ENCODE data around the gene POLR2L.

POLR2L gene

GRCh38 chr11:833114-833791 is 9.1 kb downstream of the POLR2L start:
- H3K4me1 Mint-ChIP-seq (ENCODE audit: low read depth): peaks cover 6% of the 10 kb centered on the region
- H3K4me3 Mint-ChIP-seq: peak overlapping the region; percentile 60
- H3K27me3 Mint-ChIP-seq (ENCODE audit: low read depth): peaks cover 30% of the 10 kb centered on the region
- peak; percentile 52 for DNase-seq (ENCODE audit: low spot score)
- H3K9me3 Mint-ChIP-seq: no peaks in the 10 kb centered on the region
- H3K36me3 Mint-ChIP-seq (ENCODE audit: low read depth): peaks cover 3% of the 10 kb centered on the region
- H3K27ac Mint-ChIP-seq: no peak overlapping the region

DNA sequence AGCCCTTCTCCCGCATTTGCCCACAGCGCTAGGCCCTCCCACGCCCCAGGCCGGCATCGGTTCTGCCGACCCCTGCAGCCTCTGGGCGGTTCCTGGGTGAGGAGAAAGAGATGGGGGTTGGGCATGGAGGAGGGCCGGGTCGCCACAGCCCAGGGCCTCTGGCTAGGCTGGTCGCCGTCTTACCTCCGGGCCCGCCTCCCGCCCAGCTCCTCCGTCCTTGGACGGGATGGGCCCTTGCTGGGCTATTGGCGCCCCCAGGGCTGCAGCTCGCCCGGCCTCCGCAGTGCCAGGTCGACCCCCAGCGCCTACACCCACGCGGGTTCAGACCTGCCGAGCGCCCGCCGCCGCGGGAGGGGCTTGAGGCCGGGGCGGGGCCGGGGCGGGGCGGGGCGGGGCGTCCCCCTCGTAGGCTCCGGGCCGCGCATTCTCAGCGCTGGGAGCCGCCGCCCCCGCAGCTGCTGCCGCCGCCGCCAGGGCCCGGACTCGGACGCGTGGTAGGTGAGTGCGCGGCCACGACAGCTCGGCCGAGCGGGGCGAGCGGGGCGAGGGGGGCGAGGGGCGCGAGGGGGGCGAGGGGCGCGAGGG is 9.7 kb downstream of the POLR2L start, which contains the start of gene CD151:
TSS of gene CD151 (plus strand) at position 424 of the 585 bp plus-strand sequence. CDS start 3,118 bp downstream, outside the sequence.
- Mint-ChIP-seq H3K4me3 (peak within 1 kb of the TSS; percentile 60), H3K4me1 (ENCODE audit: low read depth) (peaks cover 12% of the 10 kb centered on the region), H3K27ac (no peak within 1 kb of the TSS), H3K27me3 (ENCODE audit: low read depth) (peaks cover 36% of the 10 kb centered on the region), H3K36me3 (ENCODE audit: low read depth) (peaks cover 3% of the 10 kb centered on the region), H3K9me3 (no peaks in the 10 kb centered on the region)
- DNase-seq (ENCODE audit: low spot score): peak; percentile 62

DNA sequence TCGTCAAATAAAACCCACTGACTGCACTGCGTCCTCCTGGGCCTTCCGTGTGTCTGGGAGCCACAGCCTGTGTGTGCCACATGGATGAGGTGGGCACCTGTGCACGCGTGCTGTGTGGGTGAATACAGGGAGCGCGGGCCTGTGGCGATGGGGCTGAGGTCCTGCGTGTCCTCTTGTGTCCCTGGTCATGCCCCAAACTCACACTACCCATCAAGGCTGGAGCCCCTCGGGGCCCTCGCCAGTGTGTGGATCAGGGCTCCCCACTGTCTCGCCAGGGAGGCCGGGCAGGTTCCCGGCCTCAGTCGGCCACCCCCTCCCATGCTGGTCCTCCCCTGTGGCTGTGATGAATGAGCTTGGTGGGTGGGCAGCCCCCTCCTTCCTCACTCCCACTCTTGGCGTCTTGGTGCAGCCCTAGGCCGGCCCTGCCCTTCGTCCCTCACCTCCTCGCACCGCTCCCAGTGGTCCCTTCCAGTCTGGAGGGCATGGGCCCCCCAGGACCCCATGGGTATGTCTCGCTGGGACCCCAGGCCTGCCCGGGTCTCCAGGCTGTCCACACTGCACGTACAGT is 10.3 kb downstream of the POLR2L start:
- H3K36me3 Mint-ChIP-seq (ENCODE audit: low read depth): no peaks in the 10 kb centered on the region
- H3K9me3 Mint-ChIP-seq: no peaks in the 10 kb centered on the region
- H3K27me3 Mint-ChIP-seq (ENCODE audit: low read depth): peaks cover 37% of the 10 kb centered on the region
- peaks cover 14% of the 10 kb centered on the region for H3K4me1 Mint-ChIP-seq (ENCODE audit: low read depth)
- DNase-seq (ENCODE audit: low spot score): no peak
- no peak overlapping the region for H3K27ac Mint-ChIP-seq
- peak overlapping the region; percentile 32 for H3K4me3 Mint-ChIP-seq

DNA sequence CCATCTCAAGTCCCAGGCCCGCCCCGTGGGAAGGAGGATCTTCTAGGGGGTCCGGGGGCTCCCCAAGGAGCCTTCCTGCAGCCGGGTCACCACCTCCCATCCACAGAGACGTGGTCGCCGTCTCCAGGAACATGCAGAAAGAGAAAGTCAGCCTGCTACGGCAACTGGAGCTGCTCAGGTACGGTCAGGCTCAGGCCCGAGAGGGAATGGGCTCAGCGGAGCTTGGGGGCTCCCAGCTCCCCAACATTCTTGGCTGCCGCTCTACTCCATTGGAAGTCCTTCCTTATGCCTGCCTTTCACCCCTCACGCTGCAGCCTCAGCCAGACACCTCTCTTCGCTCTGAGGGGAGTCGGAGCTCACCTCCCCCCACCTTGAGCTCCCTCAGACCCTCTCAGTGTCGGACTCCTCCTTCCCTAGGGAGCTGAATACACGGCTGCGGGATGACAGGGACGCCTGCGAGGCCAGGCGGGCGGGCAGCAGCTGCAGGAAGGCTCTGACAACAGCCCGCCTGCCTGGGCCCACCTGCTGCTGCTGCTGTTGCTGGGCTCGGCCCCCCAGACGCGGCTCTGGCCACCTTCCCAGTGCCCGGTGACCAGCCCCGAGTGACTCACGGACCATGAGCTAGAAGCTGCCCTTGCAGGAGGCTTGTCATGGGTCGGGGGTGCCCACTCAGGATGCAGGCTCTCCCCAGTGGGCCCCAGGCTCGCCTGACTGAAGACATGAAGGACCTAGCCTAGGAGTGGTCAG is 11.0 kb downstream of the POLR2L start:
- Mint-ChIP-seq H3K4me3 (peak overlapping the region; percentile 38), H3K27me3 (ENCODE audit: low read depth) (peaks cover 37% of the 10 kb centered on the region), H3K4me1 (ENCODE audit: low read depth) (peaks cover 14% of the 10 kb centered on the region), H3K9me3 (no peaks in the 10 kb centered on the region), H3K36me3 (ENCODE audit: low read depth) (no peaks in the 10 kb centered on the region), H3K27ac (no peak overlapping the region)
- DNase-seq (ENCODE audit: low spot score): no peak

GRCh38 chr11:830295-831117 is 11.8 kb downstream of the POLR2L start:
- H3K27ac Mint-ChIP-seq: no peak overlapping the region
- peak overlapping the region; percentile 9 for H3K4me3 Mint-ChIP-seq
- peak; percentile 53 for DNase-seq (ENCODE audit: low spot score)
- H3K27me3 Mint-ChIP-seq (ENCODE audit: low read depth): peaks cover 37% of the 10 kb centered on the region
- H3K36me3 Mint-ChIP-seq (ENCODE audit: low read depth): peaks cover under 1% of the 10 kb centered on the region
- H3K9me3 Mint-ChIP-seq: no peaks in the 10 kb centered on the region
- H3K4me1 Mint-ChIP-seq (ENCODE audit: low read depth): peaks cover 14% of the 10 kb centered on the region

DNA sequence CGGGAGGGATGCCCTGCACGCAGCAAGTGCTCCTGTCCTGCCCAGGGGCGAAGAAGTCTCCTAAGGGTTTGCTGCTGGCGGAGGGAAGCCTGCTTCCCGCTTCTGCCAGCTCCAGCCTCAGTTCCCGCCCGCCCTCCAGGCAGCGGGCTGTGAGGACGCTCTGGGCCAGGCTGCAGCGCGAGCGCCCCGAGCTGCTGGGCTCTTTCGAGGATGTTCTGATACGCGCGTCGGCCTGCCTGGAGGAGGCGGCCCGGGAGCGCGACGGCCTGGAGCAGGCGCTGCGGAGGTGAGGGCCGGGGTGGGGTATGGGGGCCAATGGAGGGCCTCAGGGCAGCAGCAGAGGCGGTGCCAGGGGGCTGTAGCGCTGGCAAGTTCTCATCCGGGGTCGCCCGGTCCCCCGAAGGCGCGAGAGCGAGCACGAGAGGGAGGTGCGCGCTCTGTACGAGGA is 12.5 kb downstream of the POLR2L start:
- H3K27ac Mint-ChIP-seq: no peak overlapping the region
- H3K4me1 Mint-ChIP-seq (ENCODE audit: low read depth): peaks cover 14% of the 10 kb centered on the region
- H3K9me3 Mint-ChIP-seq: no peaks in the 10 kb centered on the region
- no peak for DNase-seq (ENCODE audit: low spot score)
- H3K27me3 Mint-ChIP-seq (ENCODE audit: low read depth): peaks cover 37% of the 10 kb centered on the region
- H3K36me3 Mint-ChIP-seq (ENCODE audit: low read depth): peaks cover 6% of the 10 kb centered on the region
- H3K4me3 Mint-ChIP-seq: peak overlapping the region; percentile 36

GRCh38 chr11:829176-829846 is 13.0 kb downstream of the POLR2L start:
- H3K4me3 Mint-ChIP-seq: peak overlapping the region; percentile 36

DNA sequence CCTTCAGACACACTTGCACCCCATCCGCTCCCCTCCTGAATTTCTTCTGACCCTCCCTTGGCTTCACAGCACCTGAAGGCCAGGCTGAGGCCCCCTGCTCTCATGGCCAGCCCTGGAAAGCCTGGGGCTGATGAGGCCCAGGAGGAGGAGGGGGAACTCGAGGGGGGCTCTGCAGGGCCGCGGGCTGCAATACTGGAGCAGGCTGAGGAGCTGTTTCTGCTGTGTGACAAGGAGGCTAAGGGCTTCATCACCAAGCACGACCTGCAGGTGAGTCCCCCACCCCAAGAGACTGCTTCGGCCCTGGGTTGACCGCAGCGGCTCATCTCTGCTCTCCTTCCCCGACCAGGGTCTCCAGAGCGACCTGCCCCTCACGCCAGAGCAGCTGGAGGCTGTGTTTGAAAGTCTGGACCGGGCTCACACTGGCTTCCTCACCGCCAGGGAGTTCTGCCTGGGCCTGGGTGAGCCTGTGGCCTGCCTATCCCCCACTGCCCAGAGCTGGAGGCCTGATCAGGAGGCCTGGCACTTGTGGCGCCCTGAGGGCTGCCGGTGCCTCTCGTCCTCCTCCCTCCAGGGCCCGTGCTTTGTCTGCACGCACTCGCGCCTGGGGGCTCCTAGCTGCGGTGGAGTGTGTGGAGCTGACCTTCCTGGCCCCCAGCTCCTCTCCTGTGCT is 13.7 kb downstream of the POLR2L start:
- H3K36me3 Mint-ChIP-seq (ENCODE audit: low read depth): peaks cover 9% of the 10 kb centered on the region
- peaks cover 37% of the 10 kb centered on the region for H3K27me3 Mint-ChIP-seq (ENCODE audit: low read depth)
- DNase-seq (ENCODE audit: low spot score): no peak
- no peaks in the 10 kb centered on the region for H3K9me3 Mint-ChIP-seq
- peak overlapping the region; percentile 76 for H3K4me3 Mint-ChIP-seq
- H3K4me1 Mint-ChIP-seq (ENCODE audit: low read depth): peaks cover 12% of the 10 kb centered on the region
- H3K27ac Mint-ChIP-seq: no peak overlapping the region

More at GRCh38 chr11:829176-829846, 13.0 kb downstream of the POLR2L start:
- H3K9me3 Mint-ChIP-seq: no peaks in the 10 kb centered on the region
- H3K27ac Mint-ChIP-seq: no peak overlapping the region
- DNase-seq (ENCODE audit: low spot score): no peak
- H3K27me3 Mint-ChIP-seq (ENCODE audit: low read depth): peaks cover 37% of the 10 kb centered on the region
- H3K36me3 Mint-ChIP-seq (ENCODE audit: low read depth): peaks cover 9% of the 10 kb centered on the region
- H3K4me1 Mint-ChIP-seq (ENCODE audit: low read depth): peaks cover 14% of the 10 kb centered on the region

DNA sequence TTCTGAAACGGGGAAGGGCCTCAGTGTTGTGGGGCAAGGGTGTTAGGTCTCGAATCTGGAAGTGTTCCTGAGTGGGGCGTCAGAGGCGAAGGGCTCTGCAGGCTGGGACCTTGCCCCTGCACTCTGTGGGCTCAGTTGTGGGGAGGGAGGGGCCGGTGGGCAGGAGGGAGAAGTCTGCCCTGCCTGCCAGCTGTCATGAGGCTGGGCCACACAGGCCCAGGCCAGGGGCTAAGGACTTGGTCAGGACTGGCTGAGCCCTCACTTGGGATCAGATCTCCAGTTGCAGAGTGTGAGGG is 14.5 kb downstream of the POLR2L start, which contains the start of gene CRACR2B:
TSS of gene CRACR2B (plus strand) at position 23 of the 296 bp plus-strand sequence. CDS start 689 bp downstream, outside the sequence.
- Mint-ChIP-seq H3K27ac (peak within 1 kb of the TSS; percentile 78), H3K27me3 (ENCODE audit: low read depth) (peaks cover 37% of the 10 kb centered on the region), H3K36me3 (ENCODE audit: low read depth) (peaks cover 10% of the 10 kb centered on the region), H3K9me3 (no peaks in the 10 kb centered on the region), H3K4me1 (ENCODE audit: low read depth) (peaks cover 12% of the 10 kb centered on the region), H3K4me3 (peak within 1 kb of the TSS; percentile 81)
- no peak for DNase-seq (ENCODE audit: low spot score)

GRCh38 chr11:827146-827896 is 15.0 kb downstream of the POLR2L start:
- no peak for DNase-seq (ENCODE audit: low spot score)
- Mint-ChIP-seq H3K4me3 (peak overlapping the region; percentile 76), H3K27ac (peak overlapping the region; percentile 21), H3K9me3 (no peaks in the 10 kb centered on the region), H3K4me1 (ENCODE audit: low read depth) (peaks cover 12% of the 10 kb centered on the region), H3K36me3 (ENCODE audit: low read depth) (peaks cover 10% of the 10 kb centered on the region), H3K27me3 (ENCODE audit: low read depth) (peaks cover 37% of the 10 kb centered on the region)

GRCh38 chr11:826836-827145 is 15.5 kb downstream of the POLR2L start:
- Mint-ChIP-seq H3K4me1 (ENCODE audit: low read depth) (peaks cover 12% of the 10 kb centered on the region), H3K9me3 (no peaks in the 10 kb centered on the region), H3K4me3 (peak overlapping the region; percentile 81), H3K36me3 (ENCODE audit: low read depth) (peaks cover 10% of the 10 kb centered on the region), H3K27me3 (ENCODE audit: low read depth) (peaks cover 36% of the 10 kb centered on the region), H3K27ac (peak overlapping the region; percentile 78)
- no peak for DNase-seq (ENCODE audit: low spot score)

- peaks cover 12% of the 10 kb centered on the region for H3K4me1 Mint-ChIP-seq (ENCODE audit: low read depth)
- peaks cover 30% of the 10 kb centered on the region for H3K27me3 Mint-ChIP-seq (ENCODE audit: low read depth)
- H3K27ac Mint-ChIP-seq: peak overlapping the region; percentile 78
Measured at GRCh38 chr11:826227-826621, 16.1 kb downstream of the POLR2L start.

More at GRCh38 chr11:826227-826621, 16.1 kb downstream of the POLR2L start:
- Mint-ChIP-seq H3K4me3 (peak overlapping the region; percentile 81), H3K9me3 (no peaks in the 10 kb centered on the region), H3K36me3 (ENCODE audit: low read depth) (peaks cover 10% of the 10 kb centered on the region)
- DNase-seq (ENCODE audit: low spot score): no peak
